ENCODE measurements around the gene KLHL41. TPM values are rescaled to one million over a fixed set of nuclear protein-coding genes. Genes with fewer than 3 reads are reported as not detected.
A peak's percentile ranks its signal among the peaks of the same experiment; 100 is the strongest.

KLHL41 gene
- total and polyA plus RNA-seq, 2 of the 13 experiments (the other 11 are each of a cell fraction or from before 2014, with no cell fraction given), result 0.07 to 0.31 TPM

DNA sequence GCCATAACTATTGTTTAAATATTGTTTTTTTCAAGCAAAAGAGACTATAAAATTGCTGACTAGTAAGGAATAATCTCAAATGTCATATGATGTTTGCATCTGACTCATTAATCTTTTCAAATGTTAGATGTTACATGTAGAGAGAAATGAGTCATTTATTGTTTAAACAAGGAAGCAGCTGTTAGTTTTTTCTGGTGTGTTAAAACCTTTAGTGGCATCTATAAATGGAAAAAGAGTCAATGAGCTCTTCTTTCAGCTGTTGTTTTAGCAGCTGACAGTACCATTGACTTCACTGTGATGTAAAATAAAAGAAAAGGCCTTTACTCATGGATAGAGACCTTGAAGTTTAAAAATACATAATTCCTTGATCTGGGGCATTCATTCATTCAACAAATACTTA is 1.8 kb upstream of the KLHL41 start (continued):
- TF ChIP-seq NFAT5 (CRISPR knock-in tag; IDR thresholded peaks at IDR 0.05) (no peak), ZNF737 (CRISPR knock-in tag; IDR thresholded peaks at IDR 0.05; ENCODE audit: borderline replicate concordance) (no peak), AKAP8 (CRISPR knock-in tag; IDR thresholded peaks at IDR 0.05) (no peak), CAMTA2 (CRISPR knock-in tag; IDR thresholded peaks at IDR 0.05; ENCODE audit: borderline replicate concordance) (no peak), ZKSCAN8 (CRISPR knock-in tag; IDR thresholded peaks at IDR 0.05; ENCODE audit: borderline replicate concordance) (no peak), NKX3-1 (CRISPR knock-in tag; IDR thresholded peaks at IDR 0.05) (no peak), HMG20A (CRISPR knock-in tag; IDR thresholded peaks at IDR 0.05; ENCODE audit: borderline replicate concordance) (peak; percentile 45; the same call in 1 of the 2 replicates), AHR (CRISPR knock-in tag; IDR thresholded peaks at IDR 0.05) (no peak), MAFK (conservative IDR thresholded peaks at IDR 0.05 in 1 of 2, IDR thresholded peaks at IDR 0.05 in 1 of 2; ENCODE audit: low read length in 2 of 2) (peak; percentile 99), CREB1 (IDR thresholded peaks at IDR 0.05) (no peak), CREB1 (CRISPR knock-in tag; IDR thresholded peaks at IDR 0.05) (no peak)
- TF ChIP-seq, protein P1, sequence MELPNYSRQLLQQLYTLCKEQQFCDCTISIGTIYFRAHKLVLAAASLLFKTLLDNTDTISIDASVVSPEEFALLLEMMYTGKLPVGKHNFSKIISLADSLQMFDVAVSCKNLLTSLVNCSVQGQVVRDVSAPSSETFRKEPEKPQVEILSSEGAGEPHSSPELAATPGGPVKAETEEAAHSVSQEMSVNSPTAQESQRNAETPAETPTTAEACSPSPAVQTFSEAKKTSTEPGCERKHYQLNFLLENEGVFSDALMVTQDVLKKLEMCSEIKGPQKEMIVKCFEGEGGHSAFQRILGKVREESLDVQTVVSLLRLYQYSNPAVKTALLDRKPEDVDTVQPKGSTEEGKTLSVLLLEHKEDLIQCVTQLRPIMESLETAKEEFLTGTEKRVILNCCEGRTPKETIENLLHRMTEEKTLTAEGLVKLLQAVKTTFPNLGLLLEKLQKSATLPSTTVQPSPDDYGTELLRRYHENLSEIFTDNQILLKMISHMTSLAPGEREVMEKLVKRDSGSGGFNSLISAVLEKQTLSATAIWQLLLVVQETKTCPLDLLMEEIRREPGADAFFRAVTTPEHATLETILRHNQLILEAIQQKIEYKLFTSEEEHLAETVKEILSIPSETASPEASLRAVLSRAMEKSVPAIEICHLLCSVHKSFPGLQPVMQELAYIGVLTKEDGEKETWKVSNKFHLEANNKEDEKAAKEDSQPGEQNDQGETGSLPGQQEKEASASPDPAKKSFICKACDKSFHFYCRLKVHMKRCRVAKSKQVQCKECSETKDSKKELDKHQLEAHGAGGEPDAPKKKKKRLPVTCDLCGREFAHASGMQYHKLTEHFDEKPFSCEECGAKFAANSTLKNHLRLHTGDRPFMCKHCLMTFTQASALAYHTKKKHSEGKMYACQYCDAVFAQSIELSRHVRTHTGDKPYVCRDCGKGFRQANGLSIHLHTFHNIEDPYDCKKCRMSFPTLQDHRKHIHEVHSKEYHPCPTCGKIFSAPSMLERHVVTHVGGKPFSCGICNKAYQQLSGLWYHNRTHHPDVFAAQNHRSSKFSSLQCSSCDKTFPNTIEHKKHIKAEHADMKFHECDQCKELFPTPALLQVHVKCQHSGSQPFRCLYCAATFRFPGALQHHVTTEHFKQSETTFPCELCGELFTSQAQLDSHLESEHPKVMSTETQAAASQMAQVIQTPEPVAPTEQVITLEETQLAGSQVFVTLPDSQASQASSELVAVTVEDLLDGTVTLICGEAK (IDR thresholded peaks at IDR 0.05), result no peak
- TF ChIP-seq, protein P1 (CRISPR knock-in tag; IDR thresholded peaks at IDR 0.05), result no peak
- TF ChIP-seq, protein P2, sequence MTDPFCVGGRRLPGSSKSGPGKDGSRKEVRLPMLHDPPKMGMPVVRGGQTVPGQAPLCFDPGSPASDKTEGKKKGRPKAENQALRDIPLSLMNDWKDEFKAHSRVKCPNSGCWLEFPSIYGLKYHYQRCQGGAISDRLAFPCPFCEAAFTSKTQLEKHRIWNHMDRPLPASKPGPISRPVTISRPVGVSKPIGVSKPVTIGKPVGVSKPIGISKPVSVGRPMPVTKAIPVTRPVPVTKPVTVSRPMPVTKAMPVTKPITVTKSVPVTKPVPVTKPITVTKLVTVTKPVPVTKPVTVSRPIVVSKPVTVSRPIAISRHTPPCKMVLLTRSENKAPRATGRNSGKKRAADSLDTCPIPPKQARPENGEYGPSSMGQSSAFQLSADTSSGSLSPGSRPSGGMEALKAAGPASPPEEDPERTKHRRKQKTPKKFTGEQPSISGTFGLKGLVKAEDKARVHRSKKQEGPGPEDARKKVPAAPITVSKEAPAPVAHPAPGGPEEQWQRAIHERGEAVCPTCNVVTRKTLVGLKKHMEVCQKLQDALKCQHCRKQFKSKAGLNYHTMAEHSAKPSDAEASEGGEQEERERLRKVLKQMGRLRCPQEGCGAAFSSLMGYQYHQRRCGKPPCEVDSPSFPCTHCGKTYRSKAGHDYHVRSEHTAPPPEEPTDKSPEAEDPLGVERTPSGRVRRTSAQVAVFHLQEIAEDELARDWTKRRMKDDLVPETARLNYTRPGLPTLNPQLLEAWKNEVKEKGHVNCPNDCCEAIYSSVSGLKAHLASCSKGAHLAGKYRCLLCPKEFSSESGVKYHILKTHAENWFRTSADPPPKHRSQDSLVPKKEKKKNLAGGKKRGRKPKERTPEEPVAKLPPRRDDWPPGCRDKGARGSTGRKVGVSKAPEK (CRISPR knock-in tag; IDR thresholded peaks at IDR 0.05; ENCODE audit: borderline replicate concordance), result no peak

Measured in HepG2 (cell line).